GM21447 (cell line): ENCODE measurements around the gene SDK1.
"Not testable (repeated sequence)": the region's sequence is repeated elsewhere in the genome, so short reads cannot be mapped to it uniquely, and the experiment has no call there.

ENCODE experiments used
- ATAC-seq: cut with Tn5 transposase; IDR thresholded peaks from one replicate; pipeline ENCODE4 v1.9.1; 2021; ENCODE audit not compliant: unreplicated experiment

Gene SDK1

DNA sequence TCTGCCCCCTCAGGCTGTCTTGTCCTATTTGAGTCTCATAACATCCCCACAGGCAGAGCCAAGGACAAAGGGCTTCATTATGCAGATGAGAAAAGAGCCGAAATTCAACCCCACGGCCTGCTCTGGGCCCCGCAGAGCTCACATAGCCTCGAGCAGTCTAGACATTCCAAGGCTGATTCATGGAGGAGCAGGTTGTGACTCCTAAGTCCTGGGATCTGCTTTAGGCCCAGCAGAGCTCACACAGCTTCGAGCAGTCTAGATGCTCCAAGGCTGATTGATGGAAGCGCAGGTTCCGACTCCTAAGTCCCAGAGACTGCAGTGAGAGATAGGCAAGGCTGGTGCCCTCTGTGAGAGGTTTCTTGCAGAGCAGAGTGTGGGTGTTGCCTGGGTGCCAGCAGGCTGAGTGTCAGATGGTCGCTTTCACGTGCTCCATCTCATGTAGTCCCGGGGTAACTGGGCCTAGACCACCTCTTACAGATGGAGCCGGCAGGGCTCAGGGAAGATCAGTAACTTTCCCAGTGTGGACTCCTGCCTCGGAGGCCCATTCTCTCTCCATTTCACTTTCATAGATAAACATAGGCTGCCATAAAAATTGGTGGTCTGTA, 944.9 kb downstream of the SDK1 start:
- no peak for ATAC-seq

DNA sequence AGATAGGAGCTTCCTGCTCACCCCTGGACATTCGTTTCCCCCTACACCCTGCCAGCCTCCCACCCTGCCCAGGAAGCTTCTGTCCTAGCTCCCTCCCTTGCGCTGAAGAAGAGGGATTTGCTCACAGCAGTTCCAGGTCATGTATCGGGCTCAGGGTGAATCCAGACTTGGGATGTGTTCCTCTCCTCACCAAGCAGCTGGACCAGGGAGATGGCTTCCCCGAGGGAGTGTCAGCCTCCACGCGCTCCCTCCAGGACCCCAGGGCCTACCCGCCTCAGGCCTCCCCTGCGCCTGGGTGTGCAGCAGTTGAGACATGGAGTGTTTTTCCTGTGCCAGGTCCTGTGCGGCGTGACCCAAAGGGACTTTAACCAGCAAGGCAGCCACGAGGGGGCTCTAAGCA, 945.5 kb downstream of the SDK1 start:
- no peak for ATAC-seq

DNA sequence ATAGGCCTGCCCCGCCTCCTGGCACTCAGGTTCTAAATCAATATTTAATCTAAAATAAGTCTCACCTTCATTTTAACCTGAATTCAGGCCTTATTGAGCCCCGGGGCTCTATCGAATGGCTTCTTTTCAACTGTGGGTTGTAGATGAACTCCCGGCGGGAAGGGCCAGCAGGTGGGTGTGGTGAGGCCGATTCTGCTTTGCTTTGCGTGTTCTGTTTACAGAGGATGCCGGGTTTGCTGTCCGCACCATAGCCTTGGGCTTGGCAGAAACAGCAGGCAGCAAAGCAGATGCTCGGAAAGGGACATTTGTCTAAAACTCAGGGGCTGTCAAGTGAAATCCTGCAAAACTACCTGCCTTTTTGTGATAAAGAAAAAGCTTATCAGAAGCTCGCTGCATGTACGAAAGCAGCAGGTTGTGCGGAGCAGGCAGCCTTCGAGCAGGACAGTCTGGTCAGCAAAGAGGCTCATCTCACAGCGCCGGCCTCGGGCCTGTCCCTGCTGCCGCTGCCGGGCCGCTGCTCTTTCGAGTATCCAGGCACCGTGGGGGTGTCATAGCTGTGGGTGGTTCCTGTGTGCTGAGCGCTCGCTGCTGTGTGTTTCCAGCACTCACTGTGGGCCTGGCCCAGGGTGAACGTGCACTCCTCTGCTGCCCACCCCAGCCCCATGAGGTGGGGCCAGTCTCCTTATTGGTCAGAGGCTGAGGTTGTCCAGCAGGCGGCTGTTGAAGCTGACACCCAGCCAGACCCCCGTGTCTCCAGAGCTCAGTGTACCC, 946.2 kb downstream of the SDK1 start:
- ATAC-seq = no peak

DNA sequence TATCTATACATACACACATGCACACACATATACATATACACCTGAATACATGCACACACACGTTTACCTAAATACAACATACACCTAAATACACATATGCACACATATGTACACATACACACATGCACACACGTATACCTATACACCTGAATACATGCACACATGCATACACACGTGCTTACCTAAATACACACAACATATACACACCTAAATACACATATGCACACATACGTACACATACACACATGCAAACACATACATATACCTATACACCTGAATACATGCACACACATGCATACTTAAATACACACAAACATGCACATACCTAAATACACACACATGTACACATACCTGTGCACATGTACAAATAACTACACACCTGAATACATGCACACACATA, 947.2 kb downstream of the SDK1 start:
- no peak for ATAC-seq

DNA sequence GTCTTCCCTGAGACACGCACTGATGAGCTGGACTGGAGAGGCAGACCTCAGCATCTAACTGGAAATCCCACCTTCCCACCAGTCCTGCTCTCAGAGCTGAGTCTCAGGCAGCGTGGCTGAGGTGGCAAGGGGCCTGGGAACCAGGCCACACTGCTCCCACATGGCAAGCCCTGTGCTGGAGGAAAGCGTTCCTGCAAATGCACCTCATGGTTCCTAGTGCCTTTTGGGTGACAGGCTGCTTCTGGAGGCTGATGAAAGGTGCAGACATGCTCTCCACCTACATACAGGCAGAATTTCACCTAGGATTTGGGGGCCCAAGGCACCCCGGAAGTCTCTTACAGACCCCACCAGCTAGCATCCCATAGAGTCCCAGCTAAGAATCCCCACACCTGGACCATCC, 948.2 kb downstream of the SDK1 start:
- ATAC-seq = no peak

DNA sequence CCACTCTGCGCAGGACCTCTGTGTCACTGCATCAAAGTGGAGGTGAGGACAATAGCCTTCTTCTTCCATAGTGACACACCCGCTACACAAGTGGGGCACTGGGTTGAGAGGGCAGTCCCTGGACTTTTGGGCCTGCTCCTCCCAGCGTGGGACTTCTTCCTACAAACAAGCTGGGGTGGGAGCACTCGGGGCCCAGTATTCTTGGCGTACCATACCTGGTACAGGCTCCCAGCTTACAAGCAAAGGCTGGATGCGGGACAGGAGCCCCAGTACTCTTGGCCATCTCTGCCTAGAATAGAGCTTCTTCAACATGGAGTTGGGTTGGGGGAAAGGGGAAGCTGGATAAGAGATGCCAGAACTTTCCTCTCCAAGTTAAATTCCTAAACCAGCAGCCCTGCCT, 954.3 kb downstream of the SDK1 start:
- ATAC-seq = no peak

DNA sequence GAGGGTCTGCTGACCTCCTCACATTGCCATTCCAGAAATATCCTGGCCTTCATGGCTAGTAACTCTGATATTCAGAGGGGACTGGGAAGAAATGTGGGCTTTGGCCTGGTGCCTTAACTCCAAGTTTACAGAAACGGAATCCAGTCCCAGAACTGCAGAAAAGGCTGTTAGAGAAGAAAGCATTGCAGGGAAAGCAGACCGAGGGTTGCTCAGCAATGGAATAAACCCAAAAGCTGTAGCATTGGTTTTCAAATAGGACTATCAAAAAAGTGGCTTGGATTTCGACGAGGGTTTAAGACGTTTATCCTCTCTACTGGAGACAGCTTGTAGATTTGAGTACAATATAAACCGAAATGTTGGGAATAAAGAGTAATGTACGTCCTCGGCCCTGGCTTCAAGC, 955.2 kb downstream of the SDK1 start:
- no peak for ATAC-seq

DNA sequence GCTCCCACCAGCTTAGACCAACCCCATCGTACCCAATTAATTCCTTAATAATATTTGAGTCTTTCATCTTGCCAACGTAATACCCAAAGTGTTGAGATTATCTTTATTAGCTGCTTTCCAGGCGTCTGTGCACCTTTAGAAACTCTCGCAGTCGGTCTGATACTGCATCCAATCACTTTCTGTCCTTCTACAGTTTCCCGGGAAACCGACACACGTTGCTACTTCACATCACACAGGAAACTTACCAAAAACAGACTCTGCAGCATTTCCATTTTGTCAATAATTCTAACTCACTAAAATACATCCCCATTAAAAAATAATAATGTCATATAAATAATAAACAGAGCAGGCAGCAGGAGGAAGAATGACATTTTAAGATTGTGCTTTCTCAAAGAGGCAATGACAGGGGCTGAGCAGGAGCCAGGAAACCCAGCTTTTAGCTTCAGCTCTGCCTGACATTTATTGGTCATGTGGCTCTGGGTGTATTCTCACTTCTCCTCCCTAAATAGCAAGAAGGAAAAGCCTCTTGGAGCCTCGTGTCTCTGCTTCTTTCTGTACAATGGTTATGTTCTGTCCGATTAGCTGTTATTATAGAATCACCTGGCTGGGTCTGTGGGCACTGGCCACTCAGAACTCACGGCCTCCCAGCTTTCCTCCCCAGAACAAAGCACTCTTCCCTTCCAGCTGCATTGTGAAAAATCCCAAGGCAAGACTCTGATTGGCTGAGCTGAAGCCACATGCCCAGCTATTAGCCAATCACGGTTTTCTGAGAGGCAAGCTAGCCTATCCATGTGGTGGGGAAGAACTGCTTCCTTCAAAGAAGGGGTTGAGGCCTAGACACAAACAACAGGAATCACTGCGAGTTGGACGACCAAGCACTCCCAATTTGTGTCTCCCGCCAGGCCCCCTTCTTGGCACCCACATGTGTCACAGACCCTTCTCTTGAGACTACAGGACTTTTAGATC, 956.4 kb downstream of the SDK1 start:
- no peak for ATAC-seq

DNA sequence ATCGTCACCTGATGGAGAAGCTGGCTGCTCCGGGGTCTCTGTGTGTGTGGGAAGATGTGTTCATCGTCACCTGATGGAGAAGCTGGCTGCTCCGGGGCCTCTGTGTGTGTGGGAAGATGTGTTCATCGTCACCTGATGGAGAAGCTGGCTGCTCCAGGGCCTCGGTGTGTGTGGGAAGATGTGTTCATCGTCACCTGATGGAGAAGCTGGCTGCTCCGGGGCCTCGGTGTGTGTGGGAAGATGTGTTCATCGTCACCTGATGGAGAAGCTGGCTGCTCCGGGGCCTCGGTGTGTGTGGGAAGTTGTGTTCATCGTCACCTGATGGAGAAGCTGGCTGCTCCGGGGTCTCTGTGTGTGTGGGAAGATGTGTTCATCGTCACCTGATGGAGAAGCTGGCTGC, 959.1 kb downstream of the SDK1 start:
- not testable (repeated sequence) for ATAC-seq

DNA sequence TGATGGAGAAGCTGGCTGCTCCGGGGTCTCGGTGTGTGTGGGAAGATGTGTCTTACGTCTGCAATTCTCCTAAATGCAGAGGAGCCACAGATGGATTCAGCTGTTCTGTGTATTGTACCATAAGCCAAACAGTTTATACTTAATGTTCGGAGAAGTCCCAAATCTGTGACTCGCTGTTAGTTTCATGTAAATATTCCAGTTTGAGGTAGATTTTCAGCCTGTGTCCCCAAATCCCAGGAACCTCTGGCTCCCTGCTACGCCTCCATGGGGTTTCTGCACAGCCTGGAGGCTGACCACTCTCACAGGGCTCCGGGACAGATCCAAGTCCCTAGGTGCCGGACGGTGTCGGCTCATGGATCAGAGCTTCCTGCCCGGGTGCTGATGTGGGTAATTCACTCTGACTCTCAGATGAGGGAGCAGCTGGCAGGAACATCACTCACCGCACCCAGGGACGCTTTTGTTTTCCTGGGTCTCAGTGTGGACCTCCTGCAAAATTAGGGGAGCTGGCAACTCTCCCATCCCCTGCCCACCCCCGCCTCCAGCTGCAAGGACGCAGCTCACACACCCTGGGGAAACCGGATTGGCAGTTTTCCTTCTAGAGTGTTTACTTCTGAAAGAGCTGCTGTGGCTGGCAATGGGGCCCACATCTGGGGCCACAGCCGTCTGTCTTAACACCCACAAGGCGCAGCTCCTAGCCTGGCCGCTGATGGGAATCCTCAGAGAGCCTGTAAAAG, 960.0 kb downstream of the SDK1 start:
- no peak for ATAC-seq

DNA sequence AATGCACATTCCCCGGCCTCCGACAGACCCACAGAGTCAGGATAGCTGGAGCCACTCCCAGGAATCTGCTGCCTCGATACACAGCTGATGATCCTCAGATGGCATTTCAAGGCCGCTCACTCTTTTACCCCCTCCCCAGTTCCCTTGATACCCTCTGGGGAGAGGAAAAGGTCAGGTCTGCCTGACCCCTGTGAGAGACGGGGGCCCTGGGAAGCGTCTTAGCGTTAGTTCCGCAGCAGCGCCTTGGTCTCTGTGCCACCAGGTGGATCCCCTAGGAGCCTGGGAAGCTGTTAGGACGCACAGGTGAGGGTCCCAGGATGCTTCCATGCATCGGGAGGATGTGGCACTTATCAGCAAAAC, 960.5 kb downstream of the SDK1 start:
- no peak for ATAC-seq

DNA sequence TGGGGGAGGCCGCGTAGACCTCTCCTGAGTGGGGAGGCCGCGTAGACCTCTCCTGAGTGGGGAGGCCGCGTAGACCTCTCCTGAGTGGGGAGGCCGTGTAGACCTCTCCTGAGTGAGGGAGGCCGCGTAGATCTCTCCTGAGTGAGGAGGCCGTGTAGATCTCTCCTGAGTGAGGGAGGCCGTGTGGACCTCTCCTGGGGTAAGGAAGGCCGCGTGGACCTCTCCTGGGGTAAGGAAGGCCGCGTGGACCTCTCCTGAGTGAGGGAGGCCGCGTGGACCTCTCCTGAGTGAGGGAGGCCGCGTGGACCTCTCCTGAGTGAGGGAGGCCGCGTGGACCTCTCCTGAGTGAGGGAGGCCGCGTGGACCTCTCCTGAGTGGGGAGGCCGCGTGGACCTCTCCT, 963.2 kb downstream of the SDK1 start:
- ATAC-seq = not testable (repeated sequence)

DNA sequence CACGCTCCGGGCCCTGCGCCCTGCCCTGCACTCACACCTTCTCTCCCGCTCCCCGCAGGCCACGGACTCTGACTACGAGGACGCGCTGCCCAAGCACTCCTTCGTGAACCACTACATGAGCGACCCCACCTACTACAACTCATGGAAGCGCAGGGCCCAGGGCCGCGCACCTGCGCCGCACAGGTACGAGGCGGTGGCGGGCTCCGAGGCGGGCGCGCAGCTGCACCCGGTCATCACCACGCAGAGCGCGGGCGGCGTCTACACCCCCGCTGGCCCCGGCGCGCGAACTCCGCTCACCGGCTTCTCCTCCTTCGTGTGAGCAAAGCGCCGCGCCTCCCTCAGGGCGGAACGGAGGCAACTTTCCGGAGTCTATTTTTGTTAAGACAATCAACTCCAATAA, 964.0 kb downstream of the SDK1 start:
- ATAC-seq = no peak

DNA sequence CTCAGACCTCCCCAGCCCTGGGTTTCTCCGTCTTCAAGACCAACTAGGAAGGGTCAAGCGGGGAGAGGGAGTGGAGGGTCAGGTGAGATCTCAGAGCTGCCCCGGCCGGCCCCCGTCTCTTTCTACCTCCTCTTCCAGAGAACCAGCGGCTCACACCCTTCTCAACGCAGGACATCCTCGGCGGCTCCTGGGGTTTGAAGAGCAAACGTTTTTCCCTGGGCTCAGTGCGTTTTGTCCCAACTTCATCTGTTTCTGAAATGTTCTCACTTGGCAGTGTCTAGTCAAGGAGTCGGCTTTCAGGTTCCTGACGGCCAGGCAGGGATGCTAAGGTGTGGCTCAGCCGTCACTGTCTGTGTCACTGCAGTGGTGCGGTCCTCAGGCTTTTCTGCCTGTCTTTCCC, 964.6 kb downstream of the SDK1 start:
- ATAC-seq = no peak

DNA sequence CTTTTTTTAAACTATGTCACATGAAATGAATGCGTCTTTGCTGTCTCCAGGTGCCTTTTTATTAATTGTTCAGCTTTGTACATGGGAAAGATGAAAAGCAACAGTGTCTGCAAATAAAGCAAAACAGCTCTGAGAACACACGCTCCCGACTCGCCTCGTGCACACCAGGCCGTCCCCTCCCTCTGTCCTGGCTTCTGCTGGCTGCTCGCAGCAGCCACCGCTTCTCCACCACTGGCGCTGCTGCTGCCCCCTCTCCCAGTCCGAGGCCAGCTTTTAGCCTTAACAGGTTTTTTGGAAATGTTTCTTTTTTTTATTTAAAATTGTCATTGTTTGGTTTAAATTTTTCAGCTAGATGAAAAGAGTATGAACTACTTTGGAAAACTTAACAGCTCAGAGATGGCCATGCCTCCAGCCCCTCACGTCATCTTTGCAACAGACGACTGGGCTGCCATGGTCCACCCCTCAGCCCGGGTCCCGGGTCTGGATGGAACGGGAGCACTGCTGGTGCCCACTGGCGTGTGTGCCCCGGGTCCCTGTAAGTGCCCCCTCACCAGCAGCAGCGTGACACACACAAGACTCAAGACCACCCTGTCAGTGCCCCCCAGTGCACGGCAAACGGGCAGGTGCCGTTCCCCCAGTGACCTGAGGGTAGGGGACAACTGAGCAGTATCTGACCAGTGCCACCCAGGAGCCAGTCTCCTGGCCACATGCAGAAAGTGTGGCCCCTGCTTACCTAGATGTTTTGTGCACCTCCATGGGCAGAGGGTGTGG, 965.4 kb downstream of the SDK1 start:
- ATAC-seq = no peak

DNA sequence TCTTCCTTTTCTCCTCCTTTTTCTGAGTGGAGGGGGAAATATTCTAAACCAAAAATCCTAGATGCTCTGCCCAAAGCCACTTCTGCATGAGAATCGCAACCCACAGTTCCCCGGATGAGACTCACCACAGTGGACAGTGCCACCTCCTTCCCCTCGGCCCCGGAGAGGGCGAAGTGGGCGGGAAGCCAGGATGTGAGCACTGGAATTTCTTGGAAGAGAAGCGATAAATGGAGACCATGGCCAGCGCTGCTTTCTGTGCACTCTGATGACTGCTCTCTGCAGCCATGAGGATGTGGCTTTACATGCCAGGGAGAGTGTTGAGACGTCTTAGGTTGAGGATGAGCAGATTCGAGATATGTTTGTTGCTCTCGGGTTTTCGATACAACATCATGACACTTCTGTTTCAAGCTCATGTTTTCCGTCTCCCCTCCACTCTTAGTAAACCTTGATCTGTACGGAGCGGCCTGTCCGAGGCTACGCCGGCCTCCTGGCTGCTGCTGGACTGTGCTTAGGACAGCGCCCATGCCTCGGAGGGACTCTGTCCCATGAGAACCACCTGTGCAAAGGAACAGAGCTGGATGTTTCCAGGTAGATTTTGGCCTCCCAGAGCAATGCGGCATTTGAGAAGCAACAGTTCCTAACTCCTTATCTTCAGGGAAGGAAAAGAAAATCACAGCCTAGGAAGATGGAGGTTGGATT, 966.4 kb downstream of the SDK1 start:
- no peak for ATAC-seq

DNA sequence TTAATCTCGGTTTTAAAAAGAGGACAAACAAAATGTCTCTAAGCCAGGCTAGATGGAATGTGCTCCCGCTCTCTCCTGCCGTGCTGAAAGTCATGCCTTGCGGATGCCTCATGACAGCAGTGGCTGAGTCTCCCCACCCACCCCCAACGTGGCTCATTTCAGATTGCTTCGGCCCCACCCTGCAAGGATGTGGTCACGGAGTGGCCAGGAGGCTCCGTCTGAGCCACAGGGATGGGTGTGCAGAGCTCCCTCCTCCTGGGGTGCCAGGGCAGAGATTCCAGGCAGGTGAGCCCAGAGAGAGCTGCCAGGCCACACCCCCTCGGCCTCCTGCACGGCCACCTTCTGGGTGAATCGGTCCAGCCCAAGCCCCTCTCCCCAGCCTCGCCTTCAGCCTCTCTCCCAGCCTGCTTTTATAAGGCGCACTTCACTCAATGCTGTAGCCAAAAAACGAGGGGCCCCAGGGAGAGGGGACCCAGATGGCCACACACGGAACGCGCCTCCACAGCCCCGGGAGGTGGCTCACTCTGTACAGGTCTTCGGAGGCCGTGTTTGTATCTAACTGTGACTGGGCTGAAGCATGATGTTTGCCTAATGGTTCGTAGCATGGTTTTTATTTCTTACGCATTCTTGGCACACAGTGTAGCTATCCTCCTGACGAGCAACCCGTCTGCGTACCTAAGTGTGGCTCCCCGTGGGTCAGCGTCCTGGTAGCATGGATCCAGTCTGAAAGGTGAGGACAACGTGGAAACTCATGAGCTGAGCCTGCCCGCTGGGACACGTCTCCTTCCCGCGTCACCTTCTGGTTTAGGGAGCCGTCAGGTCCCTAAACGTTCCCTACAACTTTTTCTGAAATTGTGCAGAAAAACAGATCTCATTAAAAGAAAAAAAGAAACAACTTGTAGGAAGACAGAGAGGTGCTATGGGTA, 967.3 kb downstream of the SDK1 start:
- no peak for ATAC-seq

DNA sequence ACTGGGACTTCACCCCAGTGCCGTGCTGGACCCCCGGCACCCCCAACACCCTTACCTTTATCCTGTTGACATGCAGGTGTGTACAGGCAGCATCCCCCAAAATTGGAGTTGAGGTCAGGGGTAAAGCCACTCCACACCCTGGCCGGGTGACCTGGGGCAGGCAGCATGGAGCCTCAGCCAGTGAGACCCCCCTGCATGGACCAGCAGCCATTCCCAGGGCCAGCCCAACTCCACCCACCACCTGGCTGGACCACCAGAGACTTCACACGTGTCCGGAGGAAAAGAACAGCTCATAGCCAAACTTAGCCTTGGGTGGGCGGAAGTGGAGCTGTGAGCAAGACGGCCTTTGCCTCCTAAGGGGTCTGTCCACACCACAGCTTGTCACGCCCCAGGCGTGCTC, 968.0 kb downstream of the SDK1 start:
- no peak for ATAC-seq

DNA sequence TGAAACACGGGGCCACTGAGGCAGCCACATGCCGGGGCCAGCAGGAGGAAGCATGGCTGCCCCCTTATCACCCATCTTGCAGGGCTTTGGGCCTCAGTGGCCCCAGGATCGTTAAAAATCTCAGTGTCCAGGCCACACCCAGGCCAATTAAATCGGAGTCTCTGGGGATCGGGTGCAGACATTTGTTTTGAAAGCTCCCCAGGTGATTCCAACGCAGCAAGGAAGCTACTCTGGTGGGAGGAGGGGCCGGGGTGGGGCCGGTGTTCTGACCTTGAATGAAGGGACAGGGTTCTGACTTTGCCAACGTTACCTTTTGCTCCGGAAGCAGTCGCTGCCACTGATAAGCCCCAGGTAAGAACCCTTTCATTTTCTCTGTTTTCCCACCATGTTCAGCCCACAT, 968.7 kb downstream of the SDK1 start:
- ATAC-seq = no peak
